B cell (primary cell): ENCODE data around the gene NDUFAF5. TPM values are rescaled to one million over a fixed set of nuclear protein-coding genes. Genes with fewer than 3 reads are reported as not detected.

Experiments used
- ATAC-seq: fragments of 200-7000 bp; cut with Tn5 transposase; one replicate; pipeline ENCODE4 v1.10.0; 2021; ENCODE audit warnings: low read depth, mild to moderate bottlenecking, moderate number of reproducible peaks, moderate library complexity
- CTCF ChIA-PET: fragments of 350-600 bp; sonication (Branson Sonifier 250); formaldehyde crosslinking; loops from one replicate; lab custom pipeline; 2021; ENCODE audit warnings: antibody characterized with exemption, inconsistent platforms; lab: Charles Lee
- POLR2A ChIA-PET: fragments of 350-600 bp; sonication (Branson Sonifier 250); formaldehyde crosslinking; loops from one replicate; lab custom pipeline; 2021; ENCODE audit warnings: antibody characterized with exemption; lab: Charles Lee
- DNase-seq: peaks from one replicate; pipeline ENCODE4 v3.0.0; 2013
- H2AFZ ChIP-seq: 2 replicates; pipeline ENCODE4 v1.6.1; 2012; ENCODE audit warnings: mild to moderate bottlenecking, low read depth, low read length; ENCODE audit not compliant: insufficient read depth, poor library complexity, severe bottlenecking
- H3K27ac ChIP-seq, 2 donors: 1 replicate in 1 of 2; 2 replicates in 1 of 2; pipeline ENCODE4 v1.5.1; 2012 to 2013; ENCODE audit warnings: low read length in 2 of 2, mild to moderate bottlenecking in 2 of 2, moderate library complexity in 1 of 2
- H3K27me3 ChIP-seq, 4 experiments: fragments of 200-600 bp in 1 of 4; sonication (generic) in 1 of 4; replicated peaks in 1 of 4; 1 replicate in 2 of 4; 2 replicates in 2 of 4; pipeline versions ENCODE4 v1.6.1 to v1.7.0; 2013 to 2016; ENCODE audit warnings: low read length in 3 of 4, mild to moderate bottlenecking in 2 of 4, mixed read lengths in 1 of 4, moderate library complexity in 1 of 4; ENCODE audit not compliant: insufficient read depth in 4 of 4, control insufficient read depth in 3 of 4; ENCODE audit errors: control extremely low read depth in 1 of 4
- H3K36me3 ChIP-seq, 2 experiments: replicated peaks in 1 of 2; 1 replicate in 1 of 2; 2 replicates in 1 of 2; pipeline versions ENCODE4 v1.6.1 to v1.7.1; 2013; ENCODE audit warnings: low read length in 1 of 2; ENCODE audit not compliant: insufficient read depth in 2 of 2, control insufficient read depth in 1 of 2; ENCODE audit errors: control extremely low read depth in 1 of 2, extremely low read depth in 1 of 2
- H3K4me1 ChIP-seq, 2 donors: fragments of 200-600 bp in 1 of 2; sonication (generic) in 1 of 2; 1 replicate in 1 of 2; 2 replicates in 1 of 2; pipeline versions ENCODE4 v1.5.1 to v1.6.1; 2013 to 2017; ENCODE audit warnings: low read length in 2 of 2; ENCODE audit not compliant: control insufficient read depth in 2 of 2, insufficient read depth in 2 of 2
- H3K4me2 ChIP-seq: replicated peaks from 2 replicates; pipeline ENCODE3; 2012; ENCODE audit warnings: mild to moderate bottlenecking, low read depth, low read length; ENCODE audit not compliant: poor library complexity, severe bottlenecking
- H3K4me3 ChIP-seq, 5 experiments: fragments of 200-600 bp in 1 of 5; sonication (generic) in 1 of 5; 1 replicate in 3 of 5; 2 replicates in 2 of 5; pipeline versions ENCODE4 v1.5.1 to v1.7.0; 2011 to 2016; ENCODE audit warnings: low read length in 4 of 5, mild to moderate bottlenecking in 4 of 5, low read depth in 2 of 5, control low read depth in 1 of 5, moderate library complexity in 1 of 5; ENCODE audit not compliant: insufficient read depth in 1 of 5; ENCODE audit errors: control extremely low read depth in 1 of 5, extremely low read depth in 1 of 5
- H3K79me2 ChIP-seq: fragments of 200-600 bp; sonication (generic); one replicate; pipeline ENCODE4 v1.6.0; 2016; ENCODE audit warnings: low read length; ENCODE audit not compliant: control insufficient read depth, insufficient read depth
- H3K9ac ChIP-seq: fragments of 200-600 bp; sonication (generic); 2 replicates; pipeline ENCODE4 v1.6.1; 2017; ENCODE audit warnings: mild to moderate bottlenecking, low read length, moderate library complexity
- H3K9me3 ChIP-seq, 3 donors: one replicate each; pipeline versions ENCODE4 v1.6.1 to v1.7.1; 2013; ENCODE audit warnings: low read length in 2 of 3; ENCODE audit not compliant: control insufficient read depth in 2 of 3, insufficient read depth in 1 of 3; ENCODE audit errors: control extremely low read depth in 1 of 3
- H4K20me1 ChIP-seq: 2 replicates; pipeline ENCODE4 v1.6.0; 2012; ENCODE audit warnings: mild to moderate bottlenecking, low read length; ENCODE audit not compliant: insufficient read depth, control insufficient read depth, poor library complexity, severe bottlenecking
- H3K27ac Mint-ChIP-seq: one replicate; pipeline ENCODE4 v1.8.0; 2021; ENCODE audit warnings: mixed read lengths
- H3K27me3 Mint-ChIP-seq: one replicate; pipeline ENCODE4 v1.8.0; 2021; ENCODE audit warnings: mixed read lengths
- H3K4me1 Mint-ChIP-seq: one replicate; pipeline ENCODE4 v1.8.0; 2021; ENCODE audit warnings: mixed read lengths
- H3K4me3 Mint-ChIP-seq: one replicate; pipeline ENCODE4 v1.8.0; 2021; ENCODE audit warnings: mixed read lengths
- H3K9me3 Mint-ChIP-seq: one replicate; pipeline ENCODE4 v1.8.0; 2022; ENCODE audit warnings: mixed read lengths; ENCODE audit not compliant: insufficient read depth
- CTCF ChIP-seq: fragments of 200-600 bp; IDR thresholded peaks from one replicate; pipeline ENCODE4 v1.8.0; 2022; ENCODE audit warnings: antibody characterized with exemption, mild to moderate bottlenecking
- EZH2 ChIP-seq: IDR thresholded peaks from 2 replicates; pipeline ENCODE4 v1.6.1; 2012; ENCODE audit warnings: borderline replicate concordance, low read depth, mild to moderate bottlenecking, moderate library complexity, low read length; ENCODE audit not compliant: insufficient read depth, poor library complexity, severe bottlenecking
- WGBS: methylation state at CpG from one replicate; pipeline ENCODE4 v1.1.5; 2013; ENCODE audit warnings: missing lambda C conversion rate; ENCODE audit not compliant: insufficient coverage; 5-methylcytosine and 5-hydroxymethylcytosine counted together
- intact Hi-C: fragments of 100-400 bp; cut with micrococcal nuclease; formaldehyde crosslinking; loops from one replicate; pipeline ENCODE4 v1.10.0; 2022
- polyA plus RNA-seq: library from polyadenylated mRNA; depleted of rRNA; stranded (reverse); fragments of >200 nt; gene quantifications from 2 replicates; pipeline ENCODE4 v1.2.3, GENCODE V29; 2012
- total RNA-seq, 2 donors: library from RNA; stranded (reverse); fragments of 120-200 nt in 1 of 2; gene quantifications; 1 replicate in 1 of 2; 2 replicates in 1 of 2; pipeline versions ENCODE4 v1.2.3 to v1.2.4, GENCODE V29; 2013 to 2022

NDUFAF5 gene
- total and polyA plus RNA-seq, 2 donors (not counting 1 experiment from before 2014, with no cell fraction given), result 6.5 to 28.8 TPM

GRCh38 chr20:13786143-13786828, 1.5 kb downstream of the NDUFAF5 start:
- POLR2A ChIA-PET, result no interaction called here
- peaks cover 58% of the 10 kb centered on the region for H3K79me2 ChIP-seq
- no peak for DNase-seq
- no peak overlapping the region for H2AFZ ChIP-seq
- H3K4me3 Mint-ChIP-seq, result peak overlapping the region; percentile 98
- H3K27me3 Mint-ChIP-seq, result no peaks in the 10 kb centered on the region
- H3K4me1 ChIP-seq, result peaks cover 19 to 23% of the 10 kb centered on the region in 2 donors
- H3K4me1 Mint-ChIP-seq, result peaks cover 40% of the 10 kb centered on the region
- H3K9ac ChIP-seq, result peak overlapping the region; percentile 10
- no peaks in the 10 kb centered on the region for H3K9me3 Mint-ChIP-seq
- H3K27me3 ChIP-seq, result no peaks in the 10 kb centered on the region
- ATAC-seq, result no peak
- peaks cover 2 to 31% of the 10 kb centered on the region in 2 experiments for H3K36me3 ChIP-seq
- H3K4me3 ChIP-seq, result peak overlapping the region in 1 of 5 experiments; percentile 85
- intact Hi-C loops, result loop anchor here (5.0 kb wide), 1 partner anchor 669 kb away; no protein-coding TSS in a partner anchor
- H3K9me3 ChIP-seq, result no peaks in the 10 kb centered on the region
- TF ChIP-seq CTCF, result no peak
- no peak for TF ChIP-seq EZH2
- 100% methylated on average over 1 of the region's 8 CpGs for WGBS
- peak overlapping the region; percentile 92 for H3K4me2 ChIP-seq
- CTCF ChIA-PET, result interaction anchor here (3.3 kb wide), 1 partner anchor 14 kb away, joined by 33 read pairs; no protein-coding TSS in a partner anchor
- no peak overlapping the region for H3K27ac ChIP-seq
- peak overlapping the region; percentile 60 for H3K27ac Mint-ChIP-seq
- no peaks in the 10 kb centered on the region for H4K20me1 ChIP-seq

DNA sequence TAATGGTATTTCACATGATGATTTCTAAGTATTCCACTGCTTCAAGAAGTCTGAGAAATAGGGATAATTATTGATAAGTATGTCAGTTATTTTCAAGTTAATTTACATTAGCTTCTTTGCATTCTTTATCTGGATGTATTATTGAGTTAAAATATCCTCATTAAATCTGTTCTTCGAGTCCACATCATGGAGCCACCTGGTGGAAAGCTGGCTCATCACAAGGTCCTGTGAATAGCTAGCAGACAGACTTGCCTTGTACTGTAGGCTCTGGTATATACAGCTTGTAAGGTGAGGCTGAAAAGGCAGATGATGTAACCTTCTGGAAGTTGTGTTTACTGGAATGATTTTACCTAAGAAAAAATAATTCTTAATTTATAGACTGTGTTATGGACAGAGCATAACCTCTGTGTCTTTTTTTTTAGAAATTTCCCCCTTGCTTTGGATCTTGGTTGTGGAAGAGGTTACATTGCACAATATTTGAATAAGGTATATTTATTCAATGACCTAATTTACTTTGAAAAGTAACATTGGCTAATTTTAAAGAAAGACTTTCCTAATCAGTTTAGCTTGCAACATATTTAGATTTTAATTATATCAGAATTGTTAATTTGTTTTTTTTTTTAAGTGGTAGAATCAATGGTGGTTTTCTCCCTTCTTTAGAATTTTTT, 3.5 kb downstream of the NDUFAF5 start:
- Mint-ChIP-seq H3K4me3 (no peak overlapping the region), H3K4me1 (peaks cover 33% of the 10 kb centered on the region), H3K9me3 (no peaks in the 10 kb centered on the region), H3K27me3 (no peaks in the 10 kb centered on the region), H3K27ac (no peak overlapping the region)
- Histone ChIP-seq H3K79me2 (peaks cover 46% of the 10 kb centered on the region), H4K20me1 (no peaks in the 10 kb centered on the region), H3K9me3 (no peaks in the 10 kb centered on the region), H3K36me3 (peaks cover 2 to 40% of the 10 kb centered on the region in 2 experiments), H3K4me2 (no peak overlapping the region), H3K27me3 (no peaks in the 10 kb centered on the region), H3K9ac (no peak overlapping the region), H3K4me3 (no peak overlapping the region), H3K27ac (no peak overlapping the region), H3K4me1 (peaks cover 19 to 23% of the 10 kb centered on the region in 2 donors), H2AFZ (no peak overlapping the region)
- ChIA-PET CTCF (interaction anchor here (0.9 to 2.4 kb wide), 10 partner anchors 11 to 669 kb away, joined by 3 to 6 read pairs (median 4); no protein-coding TSS in a partner anchor), POLR2A (no interaction called here)
- ATAC-seq (no peak), DNase-seq (peak; percentile 35)
- WGBS, result no CpG with 5 or more reads among the region's 1 CpG
- intact Hi-C loops, result loop anchor here (2.0 to 5.0 kb wide), 2 partner anchors 330 to 671 kb away; no protein-coding TSS in a partner anchor
- TF ChIP-seq EZH2 (no peak), CTCF (peak; percentile 55)
